ENCODE results near the gene JHY.

Gene JHY

GRCh38 chr11:122872046-122872445 is 10.5 kb upstream of the JHY start:
- no peak for DNase-seq

DNA sequence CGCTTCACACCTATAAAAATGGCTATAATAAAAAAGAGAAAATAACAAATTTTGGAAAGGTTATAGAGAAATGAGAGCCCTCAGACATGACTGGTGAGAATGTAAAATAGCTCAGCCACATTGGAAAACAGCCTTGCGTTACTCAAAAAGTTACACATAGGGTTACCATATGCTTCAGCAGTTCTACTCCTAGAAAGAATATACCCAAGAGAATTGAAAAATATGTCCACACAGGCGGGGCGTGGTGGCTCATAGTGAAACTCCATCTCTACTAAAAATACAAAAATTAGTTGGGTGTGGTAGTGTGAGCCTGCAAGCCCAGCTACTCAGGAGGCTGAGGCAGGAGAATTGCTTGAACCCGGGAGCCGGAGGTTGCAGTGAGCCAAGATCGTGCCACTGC is 7.6 kb upstream of the JHY start:
- no peak for DNase-seq

DNA sequence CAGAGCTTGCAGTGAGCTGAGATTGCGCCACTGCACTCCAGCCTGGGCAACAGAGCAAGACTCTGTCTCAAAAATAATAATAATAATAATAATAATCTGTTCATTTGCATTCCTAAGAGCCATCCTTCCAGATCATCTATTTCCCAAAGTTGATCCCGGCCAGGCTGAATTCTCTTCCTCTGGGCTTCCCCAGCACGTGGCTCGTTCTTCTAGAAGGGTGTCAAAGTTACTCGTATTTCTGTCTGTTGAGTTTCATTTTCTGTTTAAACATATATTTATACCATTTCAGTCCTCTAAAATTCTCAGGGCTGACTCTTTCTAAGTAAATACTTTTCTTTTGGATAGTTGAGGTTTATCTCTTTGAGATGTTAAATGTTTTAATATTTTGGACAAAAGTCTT is 4.8 kb upstream of the JHY start:
- peak; percentile 10 for DNase-seq

DNA sequence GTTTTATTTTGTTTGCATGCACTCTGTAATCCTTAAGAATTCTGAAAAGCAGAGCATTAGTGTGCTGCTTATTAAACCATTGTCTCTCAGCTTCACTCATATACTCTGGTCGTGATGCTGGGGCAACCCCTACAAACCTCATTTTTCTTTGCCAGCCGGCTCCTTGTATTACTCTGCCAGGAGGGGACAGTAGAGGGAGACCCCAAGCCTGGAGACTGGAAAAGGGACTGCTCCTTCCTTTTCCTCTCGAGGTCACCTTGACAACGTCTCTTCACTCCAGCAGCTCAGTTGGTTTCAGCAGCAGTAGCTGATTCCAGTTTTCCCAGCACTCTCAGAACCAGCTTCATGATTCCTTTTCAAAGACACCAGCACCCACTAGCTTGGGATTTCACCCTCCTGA is 2.8 kb upstream of the JHY start:
- no peak for DNase-seq

DNA sequence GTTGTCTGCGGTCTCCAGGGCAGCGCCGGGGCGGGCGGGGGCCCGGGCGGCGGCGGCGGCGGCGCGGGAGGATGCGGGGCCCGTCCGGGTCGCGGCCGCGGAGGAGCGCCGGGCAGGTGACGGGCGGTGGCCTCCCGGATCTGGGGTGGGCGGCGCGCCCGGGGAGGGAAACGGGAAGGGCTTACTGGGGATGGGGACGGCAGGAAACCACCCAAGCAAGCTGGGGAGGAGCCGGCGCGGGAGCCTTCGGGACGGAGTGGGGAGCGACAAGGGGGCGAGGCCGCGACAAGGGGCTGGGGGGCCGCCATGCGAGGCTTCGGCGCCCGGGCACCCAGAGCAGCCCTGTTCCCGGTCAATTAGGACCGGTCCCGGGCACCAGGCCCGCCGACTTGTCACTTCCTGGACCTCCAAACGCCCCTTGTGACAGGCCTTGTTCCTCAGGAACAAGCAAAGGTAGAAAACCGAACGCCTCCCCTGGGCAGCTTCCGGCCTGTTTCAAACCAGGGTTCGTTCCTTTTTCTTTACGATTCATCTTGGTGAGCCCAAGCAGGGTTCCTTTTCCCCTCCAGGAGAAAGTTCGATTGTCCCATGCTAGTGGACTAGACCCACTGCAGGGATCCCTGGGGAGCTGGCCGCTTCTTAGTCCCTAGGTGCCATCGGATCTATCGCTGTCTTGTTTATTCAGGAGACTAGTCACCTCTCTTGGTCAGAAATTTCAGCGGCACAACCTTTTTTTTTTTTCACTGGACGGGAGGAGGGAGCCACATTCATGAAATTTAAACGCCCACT is 492 bp downstream of the JHY start:
- DNase-seq = peak; percentile 56

- DNase-seq = no peak
These were observed 1.1 kb downstream of the JHY start for GRCh38 chr11:122883646-122883979.

- DNase-seq = no peak
These were observed 5.6 kb downstream of the JHY start for GRCh38 chr11:122888162-122888561.

- DNase-seq = peak; percentile 27
These were observed 10.6 kb downstream of the JHY start for GRCh38 chr11:122893131-122893530.

- DNase-seq = no peak
These were observed 13.0 kb downstream of the JHY start for GRCh38 chr11:122895563-122895962.

DNA sequence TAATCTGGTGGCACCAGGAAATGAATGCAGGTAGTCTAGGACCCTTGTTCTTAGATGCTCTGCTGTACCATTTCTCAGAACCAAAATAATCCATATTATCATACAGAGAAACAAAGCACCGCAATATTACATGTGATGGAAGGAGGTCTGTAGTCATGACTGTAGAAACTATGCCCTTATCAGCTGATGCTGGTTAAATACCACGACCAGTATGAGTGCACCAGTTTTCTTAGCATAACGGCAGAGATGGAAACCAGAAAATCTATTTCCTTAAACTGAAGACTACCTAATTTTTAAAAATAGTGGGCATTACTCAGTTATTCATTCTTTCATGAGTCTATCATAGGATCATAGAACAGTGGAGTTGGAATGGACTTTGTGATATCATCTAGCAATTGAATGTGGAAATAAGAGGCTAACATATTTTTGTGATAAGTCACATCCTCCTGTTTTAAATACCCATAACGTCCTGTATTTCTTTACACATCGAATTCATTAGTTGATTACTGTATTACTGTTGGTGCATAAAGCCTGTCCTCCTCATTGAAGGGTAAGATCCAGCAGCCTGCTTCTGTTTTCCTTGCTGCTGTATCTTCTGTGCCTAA is 15.1 kb downstream of the JHY start:
- DNase-seq = no peak

DNA sequence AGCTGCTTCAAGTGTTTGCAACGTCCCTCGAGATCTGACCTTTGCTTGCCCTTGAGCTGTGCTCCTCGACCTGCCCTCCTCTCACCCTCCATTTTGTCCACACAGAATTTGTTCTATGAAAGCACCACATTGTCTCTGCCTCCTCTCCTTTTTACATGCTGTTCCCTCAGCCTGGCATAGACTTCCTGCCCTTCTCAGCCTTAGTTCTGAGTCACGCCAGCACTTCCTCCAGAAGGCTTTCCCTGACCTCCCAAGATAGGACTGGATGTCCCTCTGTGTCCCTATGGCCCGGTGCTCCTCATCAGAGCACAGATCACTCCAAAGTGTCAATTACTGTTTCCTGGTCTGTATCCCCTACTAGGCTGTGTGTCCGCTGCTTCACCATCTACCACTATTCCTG is 16.2 kb downstream of the JHY start:
- DNase-seq = no peak

GRCh38 chr11:122900587-122901202 is 18.1 kb downstream of the JHY start:
- DNase-seq = peak; percentile 21

DNA sequence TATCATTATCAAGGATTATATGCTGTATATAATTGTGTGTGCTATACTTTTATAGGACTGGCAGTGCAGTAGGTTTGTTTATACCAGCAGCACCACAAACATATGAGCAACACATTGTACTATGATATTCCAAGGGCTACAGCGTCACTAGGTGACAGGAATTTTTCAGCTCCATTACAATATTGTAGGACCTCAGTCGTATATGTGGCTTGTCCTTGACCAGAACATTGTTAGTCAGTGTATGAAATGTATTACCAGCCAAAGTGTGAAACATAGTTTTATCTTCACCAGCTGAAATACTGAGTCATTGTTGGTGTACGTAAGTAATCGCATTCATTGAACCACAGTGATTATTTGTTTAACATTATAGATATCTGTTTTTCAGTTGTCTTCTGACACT is 20.4 kb downstream of the JHY start:
- no peak for DNase-seq

DNA sequence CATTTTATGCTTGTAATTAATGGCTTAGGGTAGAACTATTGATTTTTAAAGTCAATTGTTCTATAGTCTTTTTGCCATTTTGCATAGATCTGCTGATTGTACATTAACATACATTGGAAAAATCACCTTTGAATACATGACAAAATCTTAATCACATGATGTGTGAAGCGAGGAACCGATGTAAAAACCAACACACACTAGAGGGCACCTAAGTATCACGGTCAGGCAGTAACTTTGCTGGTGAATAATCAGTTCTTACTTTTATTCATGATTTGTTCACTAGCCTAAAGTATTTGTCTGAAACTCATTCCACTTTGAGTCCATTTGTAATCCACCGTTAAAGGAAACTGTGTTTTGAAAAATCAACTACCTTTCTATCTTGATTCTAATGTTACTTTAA is 28.2 kb downstream of the JHY start:
- peak; percentile 13 for DNase-seq

DNA sequence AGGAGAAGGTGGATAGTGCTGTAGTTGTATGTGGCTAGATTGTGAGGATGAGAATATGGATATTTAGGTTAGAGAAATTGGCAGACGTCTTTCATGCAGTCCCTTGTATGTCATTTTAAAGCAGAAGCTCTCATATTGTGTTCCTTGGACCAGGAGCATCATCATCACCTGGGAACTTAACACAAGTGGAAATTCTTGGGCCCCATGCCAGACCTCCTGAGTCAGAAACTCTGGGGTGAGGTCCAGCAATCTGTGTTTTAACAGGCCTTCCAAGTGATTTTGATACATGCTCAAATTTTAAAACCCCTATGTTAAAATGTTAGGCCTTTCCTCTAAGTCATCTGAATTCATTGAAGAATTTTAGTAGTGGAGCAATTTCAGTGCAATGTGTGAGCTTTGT is 34.8 kb downstream of the JHY start:
- no peak for DNase-seq

- DNase-seq = no peak
These were observed 36.2 kb downstream of the JHY start for GRCh38 chr11:122918734-122919133.

DNA sequence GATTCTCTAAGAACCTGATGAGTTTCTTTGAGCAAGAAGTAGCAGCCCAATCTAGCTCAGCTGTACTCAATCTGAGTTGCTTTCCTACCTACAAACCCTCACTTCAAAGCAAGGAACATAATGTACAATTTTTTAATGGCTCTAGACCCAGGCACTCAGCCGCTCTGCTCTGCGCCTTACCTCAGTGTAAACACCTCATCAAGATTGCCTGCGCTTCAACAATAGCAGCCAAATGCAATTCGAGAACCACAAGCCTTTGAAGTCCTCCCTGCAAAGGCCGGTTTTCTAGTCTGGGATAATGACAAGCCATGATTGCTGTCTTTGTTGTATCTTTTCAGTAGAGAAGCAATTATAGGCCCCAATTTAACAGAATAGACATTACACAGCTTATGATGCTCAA is 38.0 kb downstream of the JHY start:
- no peak for DNase-seq

DNA sequence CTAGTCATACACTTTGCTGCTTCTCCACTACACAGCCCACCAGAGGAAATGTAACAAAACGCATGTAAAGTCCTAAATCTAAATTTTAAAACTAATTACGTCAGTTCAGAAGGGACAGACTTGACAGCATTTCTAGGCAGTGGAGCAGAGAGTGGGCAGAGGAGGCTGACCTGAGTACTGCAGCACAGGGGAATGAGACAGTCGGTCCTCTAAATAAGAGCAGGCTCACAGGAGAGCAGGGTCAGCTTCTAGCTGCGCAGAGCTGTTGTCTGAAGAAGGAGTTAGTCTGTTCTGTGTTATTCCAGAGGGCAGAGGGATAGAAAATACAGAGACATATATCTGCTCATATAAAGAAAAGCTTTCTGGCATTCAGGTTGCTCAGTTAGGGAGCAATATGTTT is 40.3 kb downstream of the JHY start:
- no peak for DNase-seq

GRCh38 chr11:122923302-122923701 is 40.7 kb downstream of the JHY start:
- no peak for DNase-seq

DNA sequence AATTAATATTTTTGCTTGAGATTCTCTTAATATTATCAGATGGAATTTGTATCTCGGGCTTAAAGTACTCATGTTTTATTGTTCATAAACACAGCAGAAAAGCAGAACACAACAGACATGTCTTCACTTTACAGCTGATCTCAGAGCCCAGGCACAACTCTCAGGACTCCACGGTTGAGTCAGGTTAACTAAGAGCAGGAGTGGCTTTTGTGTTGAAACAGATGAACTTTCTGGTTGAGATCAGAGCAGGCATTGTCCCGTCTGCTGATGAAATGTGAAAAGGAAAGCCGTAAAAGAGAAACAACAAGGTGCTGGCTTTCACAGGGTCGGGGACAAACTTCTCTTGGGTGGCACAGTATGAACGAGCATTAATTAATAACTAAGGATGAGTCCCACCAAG is 49.0 kb downstream of the JHY start:
- no peak for DNase-seq

GRCh38 chr11:122933416-122933815 is 50.9 kb downstream of the JHY start:
- peak; percentile 32 for DNase-seq

- peak; percentile 11 for DNase-seq
These were observed 55.4 kb downstream of the JHY start for GRCh38 chr11:122937983-122938382.

DNA sequence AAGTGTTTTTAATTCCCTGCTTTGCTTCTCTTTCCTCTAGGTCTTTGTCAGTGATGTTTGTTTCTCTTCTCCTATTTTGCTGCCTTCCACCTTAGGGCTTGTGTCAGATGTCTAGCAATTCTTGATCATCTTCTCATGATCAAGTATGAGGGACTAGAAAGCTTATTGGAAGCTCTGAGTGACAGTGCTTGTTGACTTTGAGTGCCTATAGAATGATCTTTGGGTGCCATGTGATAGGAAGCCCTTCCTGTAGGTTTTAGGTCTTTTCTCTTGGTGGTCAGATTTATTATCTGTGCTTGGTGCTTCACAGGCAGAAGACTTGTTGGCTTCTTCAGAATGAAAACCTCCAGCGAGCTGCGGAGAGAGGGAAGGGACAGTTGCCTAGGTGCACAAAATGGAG is 56.0 kb downstream of the JHY start:
- DNase-seq = no peak

GRCh38 chr11:122951211-122951610 is 68.7 kb downstream of the JHY start:
- DNase-seq = no peak

DNA sequence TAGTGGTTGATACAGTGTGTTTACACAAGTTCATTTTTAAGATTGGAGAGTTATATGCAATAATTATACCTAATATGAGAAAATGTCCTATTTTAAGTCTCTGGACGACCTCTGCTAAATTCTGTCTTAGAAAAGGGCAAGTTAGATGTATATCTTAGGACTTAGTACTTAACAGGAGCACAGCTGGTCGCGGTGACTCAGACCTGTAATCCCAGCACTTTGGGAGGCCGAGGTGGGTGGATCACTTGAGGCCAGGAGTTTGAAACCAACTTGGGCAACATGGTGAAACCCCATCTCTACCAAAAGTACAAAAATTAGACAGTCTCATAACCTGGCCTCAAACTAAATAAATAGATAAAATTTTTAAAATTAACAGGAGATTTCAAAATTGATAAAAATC is 71.9 kb downstream of the JHY start:
- DNase-seq = no peak

Data from inflammatory macrophage treated with lipopolysaccharide for 4 hours (primary cell).